Smooth muscle cell (in vitro differentiated cells): Measurements from ENCODE around the gene PPM1G. TPM values are rescaled to one million over a fixed set of nuclear protein-coding genes. Genes with fewer than 3 reads are reported as not detected.

Source experiments
- DNase-seq: peaks from one replicate; lab custom pipeline; 2025; ENCODE audit not compliant: unreplicated experiment; lab: John Stamatoyannopoulos, UW
- H2AFZ ChIP-seq: fragments of 200-600 bp; sonication (generic); 2 replicates; pipeline ENCODE4 v1.6.0; 2016; ENCODE audit warnings: antibody characterized with exemption, low read depth, mild to moderate bottlenecking
- H3F3A ChIP-seq: fragments of 200-600 bp; sonication (generic); 2 replicates; pipeline ENCODE4 v1.6.0; 2017; ENCODE audit warnings: antibody characterized with exemption, low read depth
- H3K27ac ChIP-seq: fragments of 200-600 bp; sonication (generic); 2 replicates; pipeline ENCODE4 v1.5.1; 2016; ENCODE audit warnings: low read depth, mild to moderate bottlenecking
- H3K27me3 ChIP-seq: fragments of 200-600 bp; sonication (generic); 2 replicates; pipeline ENCODE4 v1.6.1; 2016; ENCODE audit warnings: low read depth, mild to moderate bottlenecking
- H3K36me3 ChIP-seq: fragments of 200-600 bp; sonication (generic); 2 replicates; pipeline ENCODE4 v1.5.1; 2016; ENCODE audit warnings: low read depth
- H3K4me1 ChIP-seq: fragments of 200-600 bp; sonication (generic); 2 replicates; pipeline ENCODE4 v1.5.1; 2016; ENCODE audit warnings: low read depth
- H3K4me2 ChIP-seq: fragments of 200-600 bp; sonication (generic); 2 replicates; pipeline ENCODE4 v1.6.0; 2016; ENCODE audit warnings: mild to moderate bottlenecking
- H3K4me3 ChIP-seq: fragments of 200-600 bp; sonication (generic); 2 replicates; pipeline ENCODE4 v1.5.1; 2016; ENCODE audit warnings: mild to moderate bottlenecking
- H3K79me2 ChIP-seq: fragments of 200-600 bp; sonication (generic); 2 replicates; pipeline ENCODE4 v1.6.0; 2016; ENCODE audit warnings: low read depth, mild to moderate bottlenecking
- H3K9ac ChIP-seq: fragments of 200-600 bp; sonication (generic); 2 replicates; pipeline ENCODE4 v1.6.0; 2016; ENCODE audit warnings: low read depth
- H3K9me3 ChIP-seq: fragments of 200-600 bp; sonication (generic); replicated peaks from 2 replicates; pipeline ENCODE4 v1.5.1; 2016; ENCODE audit warnings: low read depth
- H4K20me1 ChIP-seq: fragments of 200-600 bp; sonication (generic); 2 replicates; pipeline ENCODE4 v1.6.0; 2016; ENCODE audit warnings: low read depth
- CTCF ChIP-seq: fragments of 200-600 bp; sonication (generic); IDR thresholded peaks from 2 replicates; pipeline ENCODE4 v1.5.1; 2017; ENCODE audit warnings: borderline replicate concordance, mild to moderate bottlenecking, antibody characterized with exemption; ENCODE audit not compliant: insufficient read depth, poor library complexity, severe bottlenecking
- WGBS: methylation state at CpG from one replicate; pipeline ENCODE4 v1.1.7; 2016; ENCODE audit warnings: low lambda C conversion rate; 5-methylcytosine and 5-hydroxymethylcytosine counted together
- polyA plus RNA-seq: library from polyadenylated mRNA; unstranded; fragments of >200 nt; fragmentation: Nextera tagmentation; extraction: Ambion mirVana; gene quantifications from 2 replicates; pipeline ENCODE4 v1.2.1, GENCODE V29; 2016
- total RNA-seq: library from RNA; depleted of rRNA; stranded (reverse); fragments of >200 nt; gene quantifications from 2 replicates; pipeline ENCODE4 v1.2.3, GENCODE V29; 2014

Gene PPM1G
- total and polyA plus RNA-seq, 2 experiments from 2014 or later: 30.2 to 48.7 TPM

- H4K20me1 ChIP-seq: peaks cover 10% of the 10 kb centered on the region
- H3K79me2 ChIP-seq: peaks cover 34% of the 10 kb centered on the region
- DNase-seq: no peak
- H3K4me1 ChIP-seq: peaks cover 13% of the 10 kb centered on the region
- no peaks in the 10 kb centered on the region for H3K36me3 ChIP-seq
- H3K4me2 ChIP-seq: no peak overlapping the region
- no peaks in the 10 kb centered on the region for H3K9me3 ChIP-seq
- no peaks in the 10 kb centered on the region for H3K27me3 ChIP-seq
- H3K27ac ChIP-seq: no peak overlapping the region
- 93% methylated on average over 16 of the region's 16 CpGs for WGBS
- TF ChIP-seq CTCF: no peak
- no peak overlapping the region for H3K9ac ChIP-seq
- peaks cover 3% of the 10 kb centered on the region for H3F3A ChIP-seq
- H2AFZ ChIP-seq: no peak overlapping the region
- H3K4me3 ChIP-seq: no peak overlapping the region
Measured at GRCh38 chr2:27376151-27376865, 33.1 kb downstream of the PPM1G start.

GRCh38 chr2:27375513-27376099, 33.8 kb downstream of the PPM1G start:
- Histone ChIP-seq H2AFZ (no peak overlapping the region), H3K27ac (no peak overlapping the region), H3K4me2 (no peak overlapping the region), H3F3A (peaks cover 3% of the 10 kb centered on the region), H4K20me1 (peaks cover 12% of the 10 kb centered on the region), H3K36me3 (no peaks in the 10 kb centered on the region), H3K4me1 (peaks cover 13% of the 10 kb centered on the region), H3K9ac (no peak overlapping the region), H3K4me3 (no peak overlapping the region), H3K79me2 (peaks cover 41% of the 10 kb centered on the region), H3K27me3 (no peaks in the 10 kb centered on the region), H3K9me3 (no peaks in the 10 kb centered on the region)
- no peak for TF ChIP-seq CTCF
- 95% methylated on average over 20 of the region's 20 CpGs for WGBS
- DNase-seq: no peak

- Histone ChIP-seq H3K27me3 (no peaks in the 10 kb centered on the region), H3K36me3 (no peaks in the 10 kb centered on the region), H3K79me2 (peaks cover 41% of the 10 kb centered on the region), H3K27ac (no peak overlapping the region), H4K20me1 (peaks cover 12% of the 10 kb centered on the region), H3K4me1 (peaks cover 15% of the 10 kb centered on the region), H2AFZ (no peak overlapping the region), H3K4me2 (no peak overlapping the region), H3K9ac (no peak overlapping the region), H3K4me3 (no peak overlapping the region), H3K9me3 (no peaks in the 10 kb centered on the region), H3F3A (peaks cover 3% of the 10 kb centered on the region)
- TF ChIP-seq CTCF: no peak
- DNase-seq: no peak
- 93% methylated on average over 5 of the region's 5 CpGs for WGBS
Measured at GRCh38 chr2:27373567-27373966, 35.8 kb downstream of the PPM1G start.
